ENCODE data around the gene LGR5.

- TF ChIP-seq FLYWCH1 (CRISPR knock-in tag; IDR thresholded peaks at IDR 0.05) (no peak), FOXK2 (IDR thresholded peaks at IDR 0.05) (no peak), RXRB (CRISPR knock-in tag; IDR thresholded peaks at IDR 0.05; ENCODE audit: borderline replicate concordance) (no peak), EP300 (IDR thresholded peaks at IDR 0.05; ENCODE audit: low read depth in 2 of 2, low read length in 2 of 2) (no peak), EP300 (CRISPR knock-in tag; IDR thresholded peaks at IDR 0.05; ENCODE audit: borderline replicate concordance) (no peak), ZNF333 (CRISPR knock-in tag; IDR thresholded peaks at IDR 0.05; ENCODE audit: borderline replicate concordance) (no peak), RFX1 (IDR thresholded peaks at IDR 0.05) (no peak), FOXM1 (CRISPR knock-in tag; IDR thresholded peaks at IDR 0.05) (no peak), JUND (CRISPR knock-in tag; IDR thresholded peaks at IDR 0.05) (no peak)
Measured at GRCh38 chr12:71452006-71452405, 12.4 kb downstream of the LGR5 start.
